Hematopoietic multipotent progenitor cell treated with erythropoietin and hydrocortisone succinate and interleukin-3 and kit ligand, for 15 days (in vitro differentiated cells): ENCODE results near the gene CEMIP2.

ENCODE experiments used
- DNase-seq: peaks from one replicate; pipeline ENCODE4 v3.0.0-alpha.2; 2015; ENCODE audit warnings: low spot score

The CEMIP2 gene

GRCh38 chr9:71644819-71645362 is 123.4 kb downstream of the CEMIP2 start:
- no peak for DNase-seq

GRCh38 chr9:71643330-71643729 is 125.0 kb downstream of the CEMIP2 start:
- DNase-seq, result no peak

GRCh38 chr9:71642056-71642455 is 126.3 kb downstream of the CEMIP2 start:
- no peak for DNase-seq

GRCh38 chr9:71638627-71639026 is 129.7 kb downstream of the CEMIP2 start:
- no peak for DNase-seq

DNA sequence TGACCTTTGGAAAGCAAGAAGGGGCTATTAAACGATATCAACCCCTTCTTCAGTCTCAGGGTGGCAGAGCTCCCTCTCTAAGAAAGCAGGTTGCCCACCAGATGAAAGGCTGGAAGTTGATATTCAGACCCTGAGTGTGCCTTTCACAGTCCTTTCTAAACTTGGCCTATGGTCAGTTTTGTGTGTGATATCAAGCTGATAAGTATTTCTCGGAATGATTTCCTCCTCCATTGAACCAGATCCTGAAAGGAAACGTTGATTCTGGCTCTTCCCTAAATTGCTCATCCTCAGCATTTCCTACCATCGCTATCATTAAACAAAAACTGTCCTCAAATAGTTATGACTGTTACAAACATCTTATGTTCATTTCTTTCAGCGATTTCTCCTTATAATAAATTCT is 130.4 kb downstream of the CEMIP2 start:
- no peak for DNase-seq

- DNase-seq, result no peak
Measured at GRCh38 chr9:71637375-71637774, 130.9 kb downstream of the CEMIP2 start.

- DNase-seq, result no peak
Measured at GRCh38 chr9:71636143-71636839, 132.0 kb downstream of the CEMIP2 start.

- DNase-seq, result no peak
Measured at GRCh38 chr9:71634752-71635151, 133.6 kb downstream of the CEMIP2 start.
